GM23338 (cell line): ENCODE results near the gene ADIPOR2.

ENCODE experiments used
- CREB1 ChIP-seq: fragments of 250-450 bp; sonication (Bioruptor Pico); IDR thresholded peaks from 2 replicates; pipeline ENCODE4 v1.5.0; 2020; ENCODE audit warnings: low read depth, mild to moderate bottlenecking, moderate library complexity
- EZH2 ChIP-seq: fragments of 200-600 bp; sonication (generic); IDR thresholded peaks from one replicate; pipeline ENCODE4 v1.8.0; 2017; ENCODE audit warnings: antibody characterized with exemption, mild to moderate bottlenecking, low read depth; ENCODE audit not compliant: unreplicated experiment
- EZH2phosphoT487 ChIP-seq: fragments of 200-600 bp; sonication (generic); IDR thresholded peaks from one replicate; pipeline ENCODE4 v1.8.1; 2018; ENCODE audit warnings: antibody characterized with exemption; ENCODE audit not compliant: unreplicated experiment
- JUNB ChIP-seq: IDR thresholded peaks from one replicate; pipeline ENCODE4 v1.6.1; 2016; ENCODE audit warnings: antibody characterized with exemption; ENCODE audit not compliant: unreplicated experiment
- NANOG ChIP-seq: IDR thresholded peaks from 2 replicates; pipeline ENCODE4 v1.6.1; 2016; ENCODE audit warnings: antibody characterized with exemption, borderline replicate concordance
- POLR2AphosphoS5 ChIP-seq: IDR thresholded peaks from 2 replicates; pipeline ENCODE4 v1.6.1; 2016; ENCODE audit warnings: antibody characterized with exemption, low read depth
- STAT1 ChIP-seq: IDR thresholded peaks from one replicate; pipeline ENCODE4 v1.6.1; 2016; ENCODE audit warnings: antibody characterized with exemption; ENCODE audit not compliant: unreplicated experiment
- ZNF114 ChIP-seq: fragments of 250-450 bp; sonication (Bioruptor Pico); IDR thresholded peaks from 2 replicates; pipeline ENCODE4 v1.5.0; 2020; ENCODE audit warnings: mild to moderate bottlenecking, moderate library complexity
- ZNF331 ChIP-seq: fragments of 250-450 bp; sonication (Bioruptor Pico); IDR thresholded peaks from 2 replicates; pipeline ENCODE4 v1.5.0; 2020; ENCODE audit warnings: low read depth, mild to moderate bottlenecking, moderate library complexity
- TF ChIP-seq, protein P1 (sequence below): IDR thresholded peaks from one replicate; pipeline ENCODE4 v1.6.1; 2018; ENCODE audit warnings: antibody characterized with exemption; ENCODE audit not compliant: unreplicated experiment
- TF ChIP-seq, protein P2 (sequence below): IDR thresholded peaks from 2 replicates; pipeline ENCODE4 v1.6.1; 2016; ENCODE audit warnings: antibody characterized with exemption
- TF ChIP-seq, protein P3 (sequence below), 2 experiments: fragments of 200-600 bp in 1 of 2; sonication (generic) in 1 of 2; conservative IDR thresholded peaks; 2 replicates each; pipeline versions ENCODE4 v1.5.1 to v1.6.1; 2016 to 2017; ENCODE audit warnings: antibody characterized with exemption in 2 of 2, low read depth in 2 of 2, mild to moderate bottlenecking in 2 of 2, moderate library complexity in 1 of 2

DNA sequence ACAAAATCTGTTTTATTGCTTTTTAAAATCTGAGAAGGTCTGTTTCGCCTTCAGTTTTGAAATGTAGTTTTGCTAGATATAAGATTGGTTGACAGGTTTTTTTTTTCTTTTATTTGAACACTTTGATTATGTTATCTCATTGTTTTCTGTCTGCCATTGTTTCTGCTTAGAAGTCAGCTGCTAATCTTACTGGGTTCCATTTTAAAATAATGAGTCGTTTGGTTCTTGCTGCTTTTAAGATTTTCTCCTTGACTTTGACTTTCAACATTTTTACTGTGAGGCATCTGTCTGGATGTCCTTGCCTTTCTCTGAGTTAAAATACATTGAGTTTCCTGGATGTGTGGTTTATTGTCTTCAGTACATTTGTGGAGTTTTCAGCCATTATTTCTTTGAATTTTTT, 56.7 kb downstream of the ADIPOR2 start:
- TF ChIP-seq, protein P1, sequence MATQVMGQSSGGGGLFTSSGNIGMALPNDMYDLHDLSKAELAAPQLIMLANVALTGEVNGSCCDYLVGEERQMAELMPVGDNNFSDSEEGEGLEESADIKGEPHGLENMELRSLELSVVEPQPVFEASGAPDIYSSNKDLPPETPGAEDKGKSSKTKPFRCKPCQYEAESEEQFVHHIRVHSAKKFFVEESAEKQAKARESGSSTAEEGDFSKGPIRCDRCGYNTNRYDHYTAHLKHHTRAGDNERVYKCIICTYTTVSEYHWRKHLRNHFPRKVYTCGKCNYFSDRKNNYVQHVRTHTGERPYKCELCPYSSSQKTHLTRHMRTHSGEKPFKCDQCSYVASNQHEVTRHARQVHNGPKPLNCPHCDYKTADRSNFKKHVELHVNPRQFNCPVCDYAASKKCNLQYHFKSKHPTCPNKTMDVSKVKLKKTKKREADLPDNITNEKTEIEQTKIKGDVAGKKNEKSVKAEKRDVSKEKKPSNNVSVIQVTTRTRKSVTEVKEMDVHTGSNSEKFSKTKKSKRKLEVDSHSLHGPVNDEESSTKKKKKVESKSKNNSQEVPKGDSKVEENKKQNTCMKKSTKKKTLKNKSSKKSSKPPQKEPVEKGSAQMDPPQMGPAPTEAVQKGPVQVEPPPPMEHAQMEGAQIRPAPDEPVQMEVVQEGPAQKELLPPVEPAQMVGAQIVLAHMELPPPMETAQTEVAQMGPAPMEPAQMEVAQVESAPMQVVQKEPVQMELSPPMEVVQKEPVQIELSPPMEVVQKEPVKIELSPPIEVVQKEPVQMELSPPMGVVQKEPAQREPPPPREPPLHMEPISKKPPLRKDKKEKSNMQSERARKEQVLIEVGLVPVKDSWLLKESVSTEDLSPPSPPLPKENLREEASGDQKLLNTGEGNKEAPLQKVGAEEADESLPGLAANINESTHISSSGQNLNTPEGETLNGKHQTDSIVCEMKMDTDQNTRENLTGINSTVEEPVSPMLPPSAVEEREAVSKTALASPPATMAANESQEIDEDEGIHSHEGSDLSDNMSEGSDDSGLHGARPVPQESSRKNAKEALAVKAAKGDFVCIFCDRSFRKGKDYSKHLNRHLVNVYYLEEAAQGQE, result no peak
- TF ChIP-seq, protein P2, sequence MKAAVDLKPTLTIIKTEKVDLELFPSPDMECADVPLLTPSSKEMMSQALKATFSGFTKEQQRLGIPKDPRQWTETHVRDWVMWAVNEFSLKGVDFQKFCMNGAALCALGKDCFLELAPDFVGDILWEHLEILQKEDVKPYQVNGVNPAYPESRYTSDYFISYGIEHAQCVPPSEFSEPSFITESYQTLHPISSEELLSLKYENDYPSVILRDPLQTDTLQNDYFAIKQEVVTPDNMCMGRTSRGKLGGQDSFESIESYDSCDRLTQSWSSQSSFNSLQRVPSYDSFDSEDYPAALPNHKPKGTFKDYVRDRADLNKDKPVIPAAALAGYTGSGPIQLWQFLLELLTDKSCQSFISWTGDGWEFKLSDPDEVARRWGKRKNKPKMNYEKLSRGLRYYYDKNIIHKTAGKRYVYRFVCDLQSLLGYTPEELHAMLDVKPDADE, result no peak
- TF ChIP-seq, protein P3, sequence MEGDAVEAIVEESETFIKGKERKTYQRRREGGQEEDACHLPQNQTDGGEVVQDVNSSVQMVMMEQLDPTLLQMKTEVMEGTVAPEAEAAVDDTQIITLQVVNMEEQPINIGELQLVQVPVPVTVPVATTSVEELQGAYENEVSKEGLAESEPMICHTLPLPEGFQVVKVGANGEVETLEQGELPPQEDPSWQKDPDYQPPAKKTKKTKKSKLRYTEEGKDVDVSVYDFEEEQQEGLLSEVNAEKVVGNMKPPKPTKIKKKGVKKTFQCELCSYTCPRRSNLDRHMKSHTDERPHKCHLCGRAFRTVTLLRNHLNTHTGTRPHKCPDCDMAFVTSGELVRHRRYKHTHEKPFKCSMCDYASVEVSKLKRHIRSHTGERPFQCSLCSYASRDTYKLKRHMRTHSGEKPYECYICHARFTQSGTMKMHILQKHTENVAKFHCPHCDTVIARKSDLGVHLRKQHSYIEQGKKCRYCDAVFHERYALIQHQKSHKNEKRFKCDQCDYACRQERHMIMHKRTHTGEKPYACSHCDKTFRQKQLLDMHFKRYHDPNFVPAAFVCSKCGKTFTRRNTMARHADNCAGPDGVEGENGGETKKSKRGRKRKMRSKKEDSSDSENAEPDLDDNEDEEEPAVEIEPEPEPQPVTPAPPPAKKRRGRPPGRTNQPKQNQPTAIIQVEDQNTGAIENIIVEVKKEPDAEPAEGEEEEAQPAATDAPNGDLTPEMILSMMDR (conservative IDR thresholded peaks at IDR 0.05; ENCODE audit: low read depth in 2 of 2), result no peak
- TF ChIP-seq EZH2 (no peak), EZH2phosphoT487 (no peak), POLR2AphosphoS5 (no peak), STAT1 (no peak), JUNB (no peak), CREB1 (CRISPR knock-in tag) (no peak), ZNF114 (CRISPR knock-in tag) (no peak), ZNF331 (CRISPR knock-in tag) (no peak), NANOG (no peak)
